NCI-H2029 (cell line): Measurements from ENCODE around the gene MATCAP1.
A peak's percentile ranks its signal among the peaks of the same experiment; 100 is the strongest.

Experiments
- DNase-seq: peaks from one replicate; lab custom pipeline; 2025; lab: John Stamatoyannopoulos, UW

Gene MATCAP1

GRCh38 chr16:67173323-67173722, 10.4 kb downstream of the MATCAP1 start:
- no peak for DNase-seq

GRCh38 chr16:67170949-67171649, 12.7 kb downstream of the MATCAP1 start:
- no peak for DNase-seq

- no peak for DNase-seq
These were observed 13.4 kb downstream of the MATCAP1 start, which contains the start of gene NOL3 for GRCh38 chr16:67170168-67170948. Gene NOL3, plus strand, starts transcription at chr16:67170538.

GRCh38 chr16:67169642-67170167, 14.1 kb downstream of the MATCAP1 start:
- DNase-seq, result no peak

- no peak for DNase-seq
These were observed 14.7 kb downstream of the MATCAP1 start for GRCh38 chr16:67169011-67169451.

- DNase-seq, result no peak
These were observed 16.2 kb downstream of the MATCAP1 start for GRCh38 chr16:67167588-67167987.

GRCh38 chr16:67166598-67167168, 17.1 kb downstream of the MATCAP1 start:
- DNase-seq, result no peak

GRCh38 chr16:67166110-67166547, 17.6 kb downstream of the MATCAP1 start:
- no peak for DNase-seq

- no peak for DNase-seq
These were observed 18.4 kb downstream of the MATCAP1 start for GRCh38 chr16:67165121-67166078.

GRCh38 chr16:67164599-67165061, 19.1 kb downstream of the MATCAP1 start, which contains the start of gene HSF4:
Gene HSF4, plus strand, starts transcription at chr16:67164745. Its CDS starts 67 bp downstream, at chr16:67164812.
- no peak for DNase-seq

GRCh38 chr16:67163999-67164558, 19.7 kb downstream of the MATCAP1 start:
- no peak for DNase-seq

- DNase-seq, result peak; percentile 41
These were observed 20.4 kb downstream of the MATCAP1 start for GRCh38 chr16:67163164-67163998.

GRCh38 chr16:67162506-67163163, 21.1 kb downstream of the MATCAP1 start:
- no peak for DNase-seq

GRCh38 chr16:67161595-67162058, 22.1 kb downstream of the MATCAP1 start:
- no peak for DNase-seq

GRCh38 chr16:67158637-67159600, 24.8 kb downstream of the MATCAP1 start:
- no peak for DNase-seq

GRCh38 chr16:67157892-67158635, 25.7 kb downstream of the MATCAP1 start:
- no peak for DNase-seq

GRCh38 chr16:67157106-67157748, 26.5 kb downstream of the MATCAP1 start:
- no peak for DNase-seq
